Activated naive CD8-positive, alpha-beta T cell (primary cell): ENCODE measurements around the gene APOE.
A peak's percentile ranks its signal among the peaks of the same experiment; 100 is the strongest.

ENCODE experiments used
- H3K27ac Mint-ChIP-seq: one replicate; pipeline ENCODE4 v1.8.0; 2021; ENCODE audit warnings: mixed read lengths
- H3K27me3 Mint-ChIP-seq: one replicate; pipeline ENCODE4 v1.8.0; 2021; ENCODE audit warnings: mixed read lengths
- H3K36me3 Mint-ChIP-seq: one replicate; pipeline ENCODE4 v1.8.0; 2021; ENCODE audit warnings: mixed read lengths
- H3K4me1 Mint-ChIP-seq: one replicate; pipeline ENCODE4 v1.8.0; 2021; ENCODE audit warnings: low read depth, mixed read lengths
- H3K4me3 Mint-ChIP-seq: one replicate; pipeline ENCODE4 v1.8.0; 2021; ENCODE audit warnings: mild to moderate bottlenecking, mixed read lengths
- H3K9me3 Mint-ChIP-seq: one replicate; pipeline ENCODE4 v1.8.0; 2021; ENCODE audit warnings: low read depth, mixed read lengths

Gene APOE

DNA sequence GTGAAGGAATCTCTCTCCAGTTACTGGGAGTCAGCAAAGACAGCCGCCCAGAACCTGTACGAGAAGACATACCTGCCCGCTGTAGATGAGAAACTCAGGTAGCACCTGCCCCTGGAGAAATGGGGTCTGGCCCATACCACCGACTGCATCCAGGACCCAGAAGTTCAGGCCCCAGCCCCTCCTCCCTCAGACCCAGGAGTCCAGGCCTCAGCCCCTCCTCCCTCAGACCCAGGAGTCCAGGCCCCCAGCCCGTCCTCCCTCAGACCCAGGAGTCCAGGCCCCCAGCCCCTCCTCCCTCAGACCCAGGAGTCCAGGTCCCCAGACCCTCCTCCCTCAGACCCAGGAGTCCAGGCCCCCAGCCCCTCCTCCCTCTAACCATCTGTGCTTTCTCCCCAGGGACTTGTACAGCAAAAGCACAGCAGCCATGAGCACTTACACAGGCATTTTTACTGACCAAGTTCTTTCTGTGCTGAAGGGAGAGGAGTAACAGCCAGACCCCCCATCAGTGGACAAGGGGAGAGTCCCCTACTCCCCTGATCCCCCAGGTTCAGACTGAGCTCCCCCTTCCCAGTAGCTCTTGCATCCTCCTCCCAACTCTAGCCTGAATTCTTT, 43.3 kb downstream of the APOE start:
- H3K9me3 Mint-ChIP-seq, result no peaks in the 10 kb centered on the region
- H3K4me1 Mint-ChIP-seq, result peaks cover 8% of the 10 kb centered on the region
- H3K27me3 Mint-ChIP-seq, result no peaks in the 10 kb centered on the region
- H3K27ac Mint-ChIP-seq, result no peak overlapping the region
- no peaks in the 10 kb centered on the region for H3K36me3 Mint-ChIP-seq
- H3K4me3 Mint-ChIP-seq, result no peak overlapping the region

DNA sequence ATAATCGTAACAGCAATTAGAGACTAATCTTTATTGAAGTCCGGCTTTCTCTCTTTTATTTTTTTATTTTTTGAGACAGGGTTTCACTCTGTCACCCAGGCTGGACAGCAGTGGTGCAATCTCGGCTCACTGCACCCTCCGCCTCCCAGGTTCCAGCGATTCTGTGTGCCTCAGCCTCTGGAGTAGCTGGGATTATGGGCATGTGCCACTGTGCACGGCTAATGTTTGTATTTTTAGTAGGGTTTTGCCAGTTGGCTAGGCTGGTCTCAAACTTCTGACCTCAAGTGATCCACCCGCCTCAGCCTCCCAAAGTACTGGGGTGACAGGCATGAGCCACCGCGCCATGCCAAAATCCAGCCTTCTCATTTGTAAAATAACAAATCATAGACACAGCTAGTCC, 44.0 kb downstream of the APOE start:
- H3K36me3 Mint-ChIP-seq, result no peaks in the 10 kb centered on the region
- H3K27me3 Mint-ChIP-seq, result no peaks in the 10 kb centered on the region
- H3K4me1 Mint-ChIP-seq, result peaks cover 11% of the 10 kb centered on the region
- H3K27ac Mint-ChIP-seq, result no peak overlapping the region
- no peak overlapping the region for H3K4me3 Mint-ChIP-seq
- no peaks in the 10 kb centered on the region for H3K9me3 Mint-ChIP-seq

DNA sequence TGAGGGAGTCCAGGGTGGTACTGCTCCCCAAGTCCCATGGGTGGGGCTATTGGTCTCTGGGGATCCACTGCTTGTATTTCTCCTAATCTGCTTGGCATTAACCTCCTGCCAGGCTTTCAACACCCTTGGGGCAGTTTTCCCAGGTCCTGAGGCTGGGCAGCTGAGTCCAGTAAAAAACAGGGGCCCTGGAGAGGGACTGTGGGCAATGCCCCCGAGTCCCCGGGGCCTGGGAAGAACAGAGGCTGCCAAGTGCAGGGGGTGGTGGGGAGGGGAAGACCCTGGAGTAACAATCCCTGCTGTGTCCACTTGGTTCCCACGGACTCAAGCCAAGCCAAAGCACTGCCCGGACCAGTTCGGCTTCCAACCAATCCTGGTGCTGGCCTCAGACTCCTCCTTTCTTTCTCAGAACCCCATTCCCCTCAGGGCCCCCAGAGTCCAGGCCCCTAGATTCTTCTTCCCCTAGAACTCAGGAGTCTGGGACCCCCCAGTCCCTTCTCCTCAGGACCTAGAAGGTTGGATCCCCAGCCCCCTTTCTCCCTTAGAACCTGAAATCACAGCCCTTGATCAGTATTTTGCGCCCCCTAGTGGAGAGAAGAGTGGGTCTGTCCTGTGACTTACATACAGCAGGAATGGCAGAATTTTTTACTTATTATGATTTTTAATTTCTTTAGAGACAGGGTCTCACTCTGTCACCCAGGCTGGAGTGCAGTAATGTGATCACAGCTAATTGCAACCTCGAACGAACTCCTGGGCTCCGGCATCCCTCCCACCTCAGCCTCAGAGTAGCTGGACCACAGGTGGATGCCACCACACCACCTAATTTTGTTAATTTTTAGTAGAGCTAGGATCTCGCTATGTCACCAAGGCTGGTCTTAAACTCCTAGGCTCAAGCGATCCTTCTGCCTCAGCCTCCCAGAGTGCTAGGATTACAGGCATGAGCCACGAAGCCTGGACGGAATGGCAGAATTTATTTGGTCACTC, 45.9 kb downstream of the APOE start:
- Mint-ChIP-seq H3K4me3 (peak overlapping the region; percentile 1), H3K36me3 (no peaks in the 10 kb centered on the region), H3K27ac (no peak overlapping the region), H3K27me3 (no peaks in the 10 kb centered on the region), H3K9me3 (no peaks in the 10 kb centered on the region), H3K4me1 (peaks cover 22% of the 10 kb centered on the region)

DNA sequence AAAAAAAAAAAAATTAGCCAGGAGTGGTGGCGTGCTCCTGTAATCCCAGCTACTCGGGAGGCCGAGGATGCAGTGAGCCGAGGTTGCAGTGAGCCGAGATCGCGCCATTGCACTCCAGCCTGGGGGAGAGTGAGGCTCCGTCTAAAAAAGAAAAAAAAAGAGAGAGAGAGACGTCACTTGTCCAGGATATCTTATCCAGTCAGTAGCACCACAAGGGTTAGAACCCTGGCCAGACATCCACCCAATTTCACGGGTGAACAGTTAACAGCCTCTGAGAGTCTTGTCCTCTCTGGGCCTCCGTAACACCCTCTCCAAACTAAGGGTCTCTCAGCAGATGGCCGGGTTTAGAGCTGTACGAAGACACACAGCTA, 48.7 kb downstream of the APOE start:
- no peaks in the 10 kb centered on the region for H3K36me3 Mint-ChIP-seq
- peak overlapping the region; percentile 100 for H3K4me3 Mint-ChIP-seq
- no peaks in the 10 kb centered on the region for H3K27me3 Mint-ChIP-seq
- no peaks in the 10 kb centered on the region for H3K9me3 Mint-ChIP-seq
- H3K4me1 Mint-ChIP-seq, result peaks cover 44% of the 10 kb centered on the region
- peak overlapping the region; percentile 100 for H3K27ac Mint-ChIP-seq

DNA sequence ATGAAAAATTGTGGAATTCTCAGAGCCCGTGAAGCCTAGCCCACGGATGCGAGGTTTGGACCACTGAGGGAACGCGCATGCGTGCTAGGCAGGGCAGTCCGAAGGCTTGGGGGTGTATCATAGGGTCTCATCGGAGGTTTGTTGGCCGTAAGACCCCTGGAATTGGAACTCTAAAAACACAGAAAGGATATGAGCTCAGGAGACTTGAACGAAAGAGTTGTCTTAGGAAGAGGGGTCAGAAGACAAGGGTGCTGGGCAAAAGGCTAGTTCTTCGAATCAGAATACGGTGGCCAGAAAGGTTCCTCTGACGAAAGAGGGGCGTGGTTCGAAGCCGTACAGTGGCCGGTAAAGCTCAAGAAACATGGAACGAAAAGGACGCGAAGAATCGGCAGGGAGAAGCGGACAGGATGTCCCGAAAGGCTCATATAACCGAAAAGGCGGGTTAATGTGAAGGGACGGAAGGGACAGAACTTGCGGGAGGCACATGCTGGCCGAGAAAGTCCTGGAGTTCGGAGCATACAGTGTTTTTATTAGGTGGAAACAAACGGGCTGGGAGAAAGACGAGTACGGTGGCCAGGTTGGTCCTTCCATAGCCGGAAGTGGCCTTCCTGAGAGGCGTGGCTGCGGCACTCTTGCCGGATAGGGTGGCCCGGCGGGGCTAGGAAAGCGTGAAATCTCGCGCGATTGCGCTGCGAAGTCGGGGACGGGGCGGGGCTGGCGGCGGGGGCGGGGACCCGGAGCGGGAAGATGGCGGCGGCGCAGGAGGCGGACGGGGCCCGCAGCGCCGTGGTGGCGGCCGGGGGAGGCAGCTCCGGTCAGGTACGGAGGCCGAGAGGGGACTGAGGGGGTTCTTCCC, 49.3 kb downstream of the APOE start, which contains the start of gene CLPTM1:
TSS of gene CLPTM1 (plus strand) at position 732 of the 856 bp plus-strand sequence. CDS start at position 748, 16 bp downstream.
- no peaks in the 10 kb centered on the region for H3K9me3 Mint-ChIP-seq
- H3K4me1 Mint-ChIP-seq, result peaks cover 51% of the 10 kb centered on the region
- H3K4me3 Mint-ChIP-seq, result peak within 1 kb of the TSS; percentile 100
- H3K36me3 Mint-ChIP-seq, result no peaks in the 10 kb centered on the region
- peak within 1 kb of the TSS; percentile 100 for H3K27ac Mint-ChIP-seq
- no peaks in the 10 kb centered on the region for H3K27me3 Mint-ChIP-seq

DNA sequence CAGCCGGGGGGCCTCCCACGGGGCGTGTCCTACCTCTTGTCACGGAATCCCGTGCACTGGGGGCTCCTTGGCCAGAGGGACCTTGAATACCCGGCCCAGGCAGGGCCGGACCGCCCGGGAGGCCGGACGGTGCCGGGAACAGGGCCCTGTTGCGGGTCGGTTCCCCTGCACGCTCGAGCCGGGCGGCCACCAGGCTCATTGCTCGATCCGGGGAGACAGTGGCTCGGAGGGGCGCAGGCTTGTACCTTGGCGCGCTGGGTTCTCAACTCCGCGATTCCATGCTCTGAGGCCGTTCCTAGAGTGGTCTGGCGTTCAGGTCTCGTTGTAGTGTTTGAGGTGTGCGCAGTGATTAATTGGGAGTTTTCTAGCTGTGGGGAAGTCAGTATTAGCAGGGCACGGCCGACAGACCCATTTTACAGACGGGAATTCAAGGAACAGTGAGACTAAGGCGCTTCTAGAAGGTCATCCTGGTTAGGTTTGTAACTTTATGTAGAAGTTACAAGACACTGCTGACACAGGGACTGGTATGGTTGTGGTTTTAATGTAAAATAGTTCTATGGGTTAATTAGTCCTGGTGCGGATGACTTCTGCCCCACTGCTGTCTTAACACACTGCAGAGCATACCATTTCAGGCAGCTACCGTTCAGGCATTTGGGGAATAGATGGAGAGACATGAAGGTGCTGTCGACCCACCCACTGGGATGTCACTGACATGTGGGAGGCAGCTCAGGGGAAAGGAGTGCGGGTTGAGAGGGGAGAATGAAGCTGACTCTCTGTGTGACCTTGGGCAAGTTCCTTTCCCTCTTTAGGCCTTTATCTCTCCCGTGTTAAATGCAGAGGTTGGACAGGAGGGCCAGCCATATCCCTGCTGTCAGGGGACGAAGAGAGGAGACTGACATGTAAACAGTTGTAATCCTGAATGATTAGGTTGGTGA, 50.2 kb downstream of the APOE start:
- Mint-ChIP-seq H3K36me3 (no peaks in the 10 kb centered on the region), H3K4me1 (peaks cover 56% of the 10 kb centered on the region), H3K27ac (peak overlapping the region; percentile 89), H3K9me3 (no peaks in the 10 kb centered on the region), H3K4me3 (peak overlapping the region; percentile 100), H3K27me3 (no peaks in the 10 kb centered on the region)

DNA sequence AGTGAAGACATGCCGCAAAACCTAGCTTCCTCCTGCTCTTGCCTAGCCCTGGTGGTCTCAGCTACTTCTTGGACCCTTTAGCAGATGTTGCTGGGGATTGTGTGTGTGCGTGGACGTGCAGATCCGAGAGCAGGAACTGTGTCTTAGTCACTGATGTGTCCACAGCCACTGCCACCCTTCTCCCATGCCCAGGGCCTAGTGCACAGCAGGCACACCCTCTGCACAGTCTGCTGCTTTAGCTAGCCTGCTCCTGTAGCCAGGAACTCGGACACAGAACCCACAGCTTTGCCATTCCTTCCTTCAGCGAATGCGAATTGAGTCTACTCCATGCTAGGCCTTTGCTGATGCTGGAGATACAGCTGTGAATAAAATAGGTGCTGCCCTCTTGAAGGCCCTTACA, 51.9 kb downstream of the APOE start:
- Mint-ChIP-seq H3K4me1 (peaks cover 53% of the 10 kb centered on the region), H3K9me3 (no peaks in the 10 kb centered on the region), H3K36me3 (no peaks in the 10 kb centered on the region), H3K4me3 (no peak overlapping the region), H3K27ac (peak overlapping the region; percentile 70), H3K27me3 (no peaks in the 10 kb centered on the region)

DNA sequence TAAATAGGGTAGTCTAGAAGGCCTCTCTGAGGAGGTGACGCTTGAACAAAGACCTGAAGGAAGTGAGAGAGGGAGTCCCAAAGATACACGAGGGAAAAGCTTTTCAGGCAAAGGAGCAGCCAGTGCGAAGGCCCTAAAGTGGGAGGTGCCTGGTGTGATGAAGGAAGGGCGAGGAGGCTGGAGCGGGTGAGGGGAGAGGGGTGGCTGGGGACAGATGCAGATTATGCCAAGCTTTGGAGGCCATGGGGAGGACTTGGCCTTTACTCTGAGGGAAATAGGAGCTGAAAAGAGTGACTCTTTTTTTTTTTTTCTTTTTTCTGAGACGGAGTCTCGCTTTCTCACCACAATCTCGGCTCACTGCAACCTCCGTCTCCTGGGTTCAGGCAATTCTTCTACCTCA, 52.5 kb downstream of the APOE start:
- peaks cover 53% of the 10 kb centered on the region for H3K4me1 Mint-ChIP-seq
- no peaks in the 10 kb centered on the region for H3K9me3 Mint-ChIP-seq
- no peaks in the 10 kb centered on the region for H3K27me3 Mint-ChIP-seq
- H3K27ac Mint-ChIP-seq, result peak overlapping the region; percentile 70
- H3K4me3 Mint-ChIP-seq, result no peak overlapping the region
- H3K36me3 Mint-ChIP-seq, result no peaks in the 10 kb centered on the region
